ENCODE results near the gene SALL3.

SALL3 gene

GRCh38 chr18:79030680-79031079 lies 51.1 kb downstream of the SALL3 start:
- Histone ChIP-seq H3K36me3 (ENCODE audit: control insufficient read depth in 2 of 2, insufficient read depth in 1 of 2, low read length in 2 of 2) (no peaks in the 10 kb centered on the region), H3K4me1 (ENCODE audit: control insufficient read depth, insufficient read depth, low read length) (no peaks in the 10 kb centered on the region), H3K27ac (ENCODE audit: extremely low read depth, low read depth, low read length) (no peak overlapping the region), H3K9me3 (ENCODE audit: control insufficient read depth, insufficient read depth, low read depth, low read length) (no peaks in the 10 kb centered on the region; the same call in 1 of the 2 replicates), H3K4me3 (ENCODE audit: low read depth, low read length) (no peak overlapping the region)
- ChIA-PET POLR2A (no interaction called here), CTCF (interaction anchor here (0.5 to 0.6 kb wide), 2 partner anchors 359 to 1009 kb away, joined by 3 to 4 read pairs; no protein-coding TSS in a partner anchor)
- no peak for TF ChIP-seq AEBP2 (tag by site-specific recombination; IDR thresholded peaks at IDR 0.05; ENCODE audit: borderline replicate concordance)
- TF ChIP-seq ZNF792 (tag by site-specific recombination; IDR thresholded peaks at IDR 0.05), result no peak
- no peak for TF ChIP-seq ZNF274 (IDR thresholded peaks at IDR 0.05; ENCODE audit: low read length)
- TF ChIP-seq ZNF274 (tag by site-specific recombination; IDR thresholded peaks at IDR 0.05; ENCODE audit: borderline replicate concordance), result no peak
- TF ChIP-seq HOXA7 (CRISPR knock-in tag; IDR thresholded peaks at IDR 0.05; ENCODE audit: borderline replicate concordance), result no peak
- no peak for TF ChIP-seq ZNF394 (tag by site-specific recombination; IDR thresholded peaks at IDR 0.05; ENCODE audit: borderline replicate concordance)
- TF ChIP-seq ZNF639 (tag by site-specific recombination; IDR thresholded peaks at IDR 0.05), result no peak
- TF ChIP-seq GLI2 (tag by site-specific recombination; IDR thresholded peaks at IDR 0.05; ENCODE audit: borderline replicate concordance, low read depth), result no peak
- no peak for TF ChIP-seq KLF7 (tag by site-specific recombination; IDR thresholded peaks at IDR 0.05; ENCODE audit: borderline replicate concordance)
- TF ChIP-seq SCRT2 (tag by site-specific recombination; IDR thresholded peaks at IDR 0.05), result no peak

- H3K27ac ChIP-seq (ENCODE audit: extremely low read depth, low read depth, low read length), result no peak overlapping the region
- ChIA-PET POLR2A (no interaction called here), CTCF (no interaction called here)
- no peaks in the 10 kb centered on the region for H3K4me1 ChIP-seq (ENCODE audit: control insufficient read depth, insufficient read depth, low read length)
- H3K4me3 ChIP-seq (ENCODE audit: low read depth, low read length), result no peak overlapping the region
- no peaks in the 10 kb centered on the region for H3K36me3 ChIP-seq (ENCODE audit: control insufficient read depth in 2 of 2, insufficient read depth in 1 of 2, low read length in 2 of 2)
- TF ChIP-seq INSM2 (tag by site-specific recombination; IDR thresholded peaks at IDR 0.05), result no peak
- no peak for TF ChIP-seq ZNF302 (tag by site-specific recombination; IDR thresholded peaks at IDR 0.05; ENCODE audit: low read depth)
- TF ChIP-seq OSR2 (tag by site-specific recombination; IDR thresholded peaks at IDR 0.05), result no peak
- TF ChIP-seq PATZ1 (tag by site-specific recombination; IDR thresholded peaks at IDR 0.05), result no peak
- TF ChIP-seq ZNF488 (tag by site-specific recombination; IDR thresholded peaks at IDR 0.05), result no peak
- no peak for TF ChIP-seq TRIM28 (IDR thresholded peaks at IDR 0.05; ENCODE audit: borderline replicate concordance, low read length)
- TF ChIP-seq ZNF518A (tag by site-specific recombination; conservative IDR thresholded peaks at IDR 0.05; ENCODE audit: low read depth), result no peak
- no peaks in the 10 kb centered on the region for H3K9me3 ChIP-seq (ENCODE audit: control insufficient read depth, insufficient read depth, low read depth, low read length)
Observed at GRCh38 chr18:79042276-79042675, 62.7 kb downstream of the SALL3 start.
